ENCODE results near the gene RGS3.

Gene RGS3

GRCh38 chr9:113574441-113575262 is 111.1 kb downstream of the RGS3 start:
- DNase-seq: no peak

GRCh38 chr9:113577525-113578261 is 114.2 kb downstream of the RGS3 start:
- no peak for DNase-seq

- DNase-seq: no peak
Observed at GRCh38 chr9:113578279-113578865, 114.8 kb downstream of the RGS3 start.

GRCh38 chr9:113578882-113579282 is 115.4 kb downstream of the RGS3 start:
- peak in 1 of 2 experiments; percentile 4 for DNase-seq

GRCh38 chr9:113579283-113580040 is 115.9 kb downstream of the RGS3 start:
- peak in 1 of 2 experiments; percentile 18 for DNase-seq

- DNase-seq: peak in 1 of 2 experiments; percentile 47
Observed at GRCh38 chr9:113580041-113580953, 116.8 kb downstream of the RGS3 start.

GRCh38 chr9:113580954-113581311 is 117.4 kb downstream of the RGS3 start:
- DNase-seq: no peak

GRCh38 chr9:113581865-113582697 is 118.6 kb downstream of the RGS3 start:
- no peak for DNase-seq

GRCh38 chr9:113582698-113583200 is 119.2 kb downstream of the RGS3 start:
- no peak for DNase-seq

GRCh38 chr9:113583511-113584427 is 120.2 kb downstream of the RGS3 start:
- DNase-seq: no peak

GRCh38 chr9:113584428-113585084 is 121.0 kb downstream of the RGS3 start:
- DNase-seq: no peak

- no peak for DNase-seq
Observed at GRCh38 chr9:113585085-113585442, 121.5 kb downstream of the RGS3 start.

- no peak for DNase-seq
Observed at GRCh38 chr9:113585555-113585954, 122.0 kb downstream of the RGS3 start.

GRCh38 chr9:113587471-113588031 is 124.0 kb downstream of the RGS3 start:
- DNase-seq: no peak

GRCh38 chr9:113588242-113588810 is 124.8 kb downstream of the RGS3 start:
- DNase-seq: no peak

GRCh38 chr9:113588936-113589335 is 125.4 kb downstream of the RGS3 start:
- no peak for DNase-seq

- DNase-seq: no peak
Observed at GRCh38 chr9:113589407-113589806, 125.9 kb downstream of the RGS3 start.

GRCh38 chr9:113589890-113590289 is 126.4 kb downstream of the RGS3 start:
- DNase-seq: peak in 1 of 2 experiments; percentile 2
